Caki2 (cell line): Measurements from ENCODE around the gene APOBR. TPM values are rescaled to one million over a fixed set of nuclear protein-coding genes. Genes with fewer than 3 reads are reported as not detected.
"Not testable (repeated sequence)": the region's sequence is repeated elsewhere in the genome, so short reads cannot be mapped to it uniquely, and the experiment has no call there.

Experiments used
- DNase-seq: peaks from one replicate; pipeline ENCODE4 v3.0.0-alpha.2; 2015; ENCODE audit warnings: low read depth
- in situ Hi-C: cut with HindIII; loops from 2 replicates; pipeline ENCODE4 v1.10.0; 2016; ENCODE audit warnings: low sequenced_read_pairs, low pct_unique_long_range_greater_than_20kb, mixed read lengths
- total RNA-seq: library from RNA; depleted of rRNA; stranded (reverse); fragments of >200 nt; shearing (Covaris generic); gene quantifications from 2 replicates; pipeline ENCODE4 v1.2.3, GENCODE V29; 2014; ENCODE audit warnings: low replicate concordance

The APOBR gene
- total RNA-seq, 1 experiment from 2014 or later: not detected

GRCh38 chr16:28513484-28514181, 19.2 kb downstream of the APOBR start:
- in situ Hi-C loops: no loop called here
- no peak for DNase-seq

- in situ Hi-C loops: no loop called here
- DNase-seq: no peak
These were observed 19.8 kb downstream of the APOBR start for GRCh38 chr16:28514246-28514645.

GRCh38 chr16:28520672-28521071, 26.2 kb downstream of the APOBR start:
- in situ Hi-C loops: no loop called here
- DNase-seq: no peak

GRCh38 chr16:28521436-28521835, 27.0 kb downstream of the APOBR start:
- in situ Hi-C loops: no loop called here
- DNase-seq: no peak

GRCh38 chr16:28522792-28523191, 28.3 kb downstream of the APOBR start:
- in situ Hi-C loops: no loop called here
- no peak for DNase-seq

GRCh38 chr16:28524681-28525171, 30.3 kb downstream of the APOBR start:
- in situ Hi-C loops: no loop called here
- no peak for DNase-seq

GRCh38 chr16:28526201-28527099, 32.0 kb downstream of the APOBR start:
- DNase-seq: no peak
- in situ Hi-C loops: no loop called here

GRCh38 chr16:28527100-28527785, 32.8 kb downstream of the APOBR start:
- peak; percentile 39 for DNase-seq
- in situ Hi-C loops: not testable (repeated sequence)

GRCh38 chr16:28527985-28528384, 33.5 kb downstream of the APOBR start:
- DNase-seq: no peak
- in situ Hi-C loops: no loop called here

GRCh38 chr16:28528463-28528867, 34.0 kb downstream of the APOBR start:
- no peak for DNase-seq
- in situ Hi-C loops: no loop called here

- in situ Hi-C loops: no loop called here
- DNase-seq: no peak
These were observed 34.7 kb downstream of the APOBR start for GRCh38 chr16:28529124-28529523.

GRCh38 chr16:28531777-28532744, 37.6 kb downstream of the APOBR start:
- in situ Hi-C loops: no loop called here
- peak; percentile 72 for DNase-seq

- in situ Hi-C loops: no loop called here
- DNase-seq: no peak
These were observed 38.7 kb downstream of the APOBR start for GRCh38 chr16:28532940-28533647.

GRCh38 chr16:28534542-28535373, 40.3 kb downstream of the APOBR start:
- in situ Hi-C loops: no loop called here
- no peak for DNase-seq

- DNase-seq: no peak
- in situ Hi-C loops: no loop called here
These were observed 42.6 kb downstream of the APOBR start for GRCh38 chr16:28537076-28537475.

- no peak for DNase-seq
- in situ Hi-C loops: no loop called here
These were observed 43.7 kb downstream of the APOBR start for GRCh38 chr16:28537964-28538732.
